Measurements from ENCODE around the gene NPC1.
A peak's percentile ranks its signal among the peaks of the same experiment; 100 is the strongest.
"Not testable (repeated sequence)": the region's sequence is repeated elsewhere in the genome, so short reads cannot be mapped to it uniquely, and the experiment has no call there.

NPC1 gene

DNA sequence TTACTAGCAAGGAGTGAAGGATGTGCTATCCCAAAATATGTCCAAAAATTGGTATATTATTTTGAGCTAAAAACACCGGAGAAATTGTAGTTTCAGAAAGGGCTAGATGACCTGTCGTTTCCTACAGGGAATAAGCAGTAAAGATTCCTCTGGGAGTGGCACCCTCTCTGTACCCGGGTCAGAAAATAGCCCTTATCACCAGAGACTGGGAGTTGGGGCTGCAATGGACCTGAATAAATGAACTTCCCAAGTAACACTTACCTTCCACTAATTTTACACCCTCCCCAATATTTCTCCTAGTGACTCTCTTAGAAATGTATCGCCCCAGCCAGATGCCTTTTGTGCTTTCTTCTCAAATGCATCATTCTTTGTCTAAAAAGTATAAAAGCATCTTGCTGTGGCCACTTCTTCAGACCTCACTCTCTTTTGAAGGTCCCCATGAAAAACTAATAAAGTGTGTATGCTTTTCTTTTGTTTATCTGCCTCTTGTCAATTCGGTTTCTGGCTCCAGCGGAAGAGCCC, 83.7 kb downstream of the NPC1 start:
- peaks cover 61% of the 10 kb centered on the region for H3K4me1 Mint-ChIP-seq
- H3K27ac Mint-ChIP-seq = peak overlapping the region; percentile 87
- H3K9me3 Mint-ChIP-seq = no peaks in the 10 kb centered on the region

DNA sequence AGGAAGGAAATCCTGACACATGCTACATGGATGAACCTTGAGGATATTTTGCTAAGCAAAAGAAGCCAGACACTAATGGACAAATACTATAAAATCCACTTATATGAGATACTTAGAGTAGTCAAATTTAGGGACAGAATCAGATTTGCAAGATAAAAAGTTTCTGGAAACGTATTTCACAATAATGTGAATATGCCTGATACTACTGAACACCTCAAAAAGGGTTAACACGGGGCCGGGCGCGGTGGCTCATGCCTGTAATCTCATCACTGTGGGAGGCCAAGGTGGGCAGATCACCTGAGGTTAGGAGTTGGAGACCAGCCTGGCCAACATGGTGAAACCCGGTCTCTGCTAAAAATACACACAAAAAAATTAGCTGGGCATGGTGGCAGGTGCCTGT, 84.7 kb downstream of the NPC1 start:
- CTCF ChIA-PET = interaction anchor here (1.0 to 1.4 kb wide), 3 partner anchors 15 to 86 kb away, joined by 3 read pairs; no protein-coding TSS in a partner anchor
- Mint-ChIP-seq H3K9me3 (no peaks in the 10 kb centered on the region), H3K27me3 (no peaks in the 10 kb centered on the region), H3K27ac (peak overlapping the region; percentile 11), H3K36me3 (peaks cover 13% of the 10 kb centered on the region), H3K4me3 (no peak overlapping the region), H3K4me1 (peaks cover 60% of the 10 kb centered on the region)
- no peak for DNase-seq

More for the DNA sequence above, 83.7 kb downstream of the NPC1 start:
- DNase-seq = no peak
- H3K4me3 Mint-ChIP-seq = peak overlapping the region; percentile 71
- H3K36me3 Mint-ChIP-seq = peaks cover 20% of the 10 kb centered on the region
- CTCF ChIA-PET = interaction anchor here (1.0 to 1.4 kb wide), 4 partner anchors 11 to 200 kb away, joined by 3 to 7 read pairs (median 4); no protein-coding TSS in a partner anchor
- H3K27me3 Mint-ChIP-seq = no peaks in the 10 kb centered on the region

DNA sequence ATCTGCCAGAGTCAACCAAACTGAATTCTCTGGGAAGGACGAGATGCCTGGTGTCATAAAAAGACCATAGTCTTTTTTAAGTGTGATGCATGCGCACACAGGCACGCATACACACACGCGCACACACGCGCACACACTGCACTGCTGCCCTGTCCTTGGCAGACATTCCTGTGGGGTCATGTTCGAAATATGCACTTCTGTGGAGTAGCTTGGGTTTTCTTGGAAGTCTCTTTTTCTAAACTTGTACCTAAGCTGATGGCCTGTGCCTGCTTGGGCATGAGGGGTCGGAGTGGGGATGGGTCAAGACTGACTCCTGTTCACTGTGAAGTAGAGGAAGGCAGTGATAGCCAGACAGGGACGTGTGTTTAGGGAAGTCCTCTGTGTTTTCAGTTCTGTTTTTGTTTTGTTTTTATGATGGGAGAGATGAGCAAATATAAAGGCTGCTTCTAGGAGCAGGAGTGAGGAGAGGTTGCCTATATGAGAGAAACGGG, 87.0 kb downstream of the NPC1 start:
- Mint-ChIP-seq H3K4me3 (no peak overlapping the region), H3K36me3 (peaks cover 5% of the 10 kb centered on the region), H3K27ac (no peak overlapping the region), H3K27me3 (peaks cover 4% of the 10 kb centered on the region), H3K9me3 (no peaks in the 10 kb centered on the region), H3K4me1 (peaks cover 52% of the 10 kb centered on the region)
- CTCF ChIA-PET = interaction anchor here (0.6 to 5.6 kb wide), 13 partner anchors 11 to 313 kb away, joined by 3 to 32 read pairs (median 5); no protein-coding TSS in a partner anchor
- no peak for DNase-seq

DNA sequence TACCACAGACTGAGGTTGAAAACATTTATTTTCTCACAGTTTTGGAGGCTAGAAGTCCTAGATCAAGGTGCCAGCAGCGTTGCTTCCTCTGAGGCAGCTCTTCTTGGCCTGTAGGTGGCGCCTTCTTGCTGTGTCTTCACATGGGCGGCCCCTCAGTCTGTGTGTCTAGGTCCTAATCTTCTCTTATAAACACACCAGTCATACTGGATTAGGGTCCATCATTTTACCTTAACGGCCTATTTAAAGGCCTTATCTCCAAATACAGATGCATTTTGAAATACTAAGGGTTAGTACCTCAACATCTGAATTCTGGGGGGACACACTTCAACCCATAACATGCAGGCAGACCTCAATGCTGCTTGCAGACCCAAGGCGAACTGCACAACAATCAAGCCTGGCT, 87.4 kb downstream of the NPC1 start:
- H3K27me3 Mint-ChIP-seq = peaks cover 4% of the 10 kb centered on the region
- H3K4me3 Mint-ChIP-seq = no peak overlapping the region
- H3K36me3 Mint-ChIP-seq = peaks cover 2% of the 10 kb centered on the region
- H3K27ac Mint-ChIP-seq = no peak overlapping the region
- CTCF ChIA-PET = interaction anchor here (0.6 to 5.6 kb wide), 24 partner anchors 10 to 661 kb away, joined by 3 to 32 read pairs (median 4); no protein-coding TSS in a partner anchor
- DNase-seq = peak; percentile 83
- peaks cover 49% of the 10 kb centered on the region for H3K4me1 Mint-ChIP-seq
- H3K9me3 Mint-ChIP-seq = no peaks in the 10 kb centered on the region

DNA sequence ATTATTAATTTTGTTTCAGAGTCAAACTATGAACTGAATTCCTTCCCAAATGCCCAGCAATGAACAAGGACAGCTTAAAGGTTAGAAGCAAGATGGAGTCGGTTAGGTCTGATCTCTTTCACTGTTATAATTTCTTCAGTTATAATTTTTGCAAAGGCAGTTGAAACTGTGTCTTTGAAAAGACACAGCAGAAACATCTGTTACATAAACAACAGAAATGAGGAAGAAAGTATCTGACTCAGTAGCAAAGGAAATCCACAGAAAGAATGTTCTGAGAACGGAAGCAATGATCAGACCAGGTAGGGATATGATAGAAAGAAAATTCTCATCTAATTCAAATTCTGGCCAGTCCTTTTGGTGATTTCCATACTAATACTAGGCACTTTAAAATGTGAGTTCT, 88.2 kb downstream of the NPC1 start:
- no peak for DNase-seq
- H3K4me3 Mint-ChIP-seq = no peak overlapping the region
- no peaks in the 10 kb centered on the region for H3K36me3 Mint-ChIP-seq
- CTCF ChIA-PET = interaction anchor here (0.6 to 5.6 kb wide), 23 partner anchors 10 to 662 kb away, joined by 3 to 32 read pairs (median 4); no protein-coding TSS in a partner anchor
- H3K9me3 Mint-ChIP-seq = no peaks in the 10 kb centered on the region
- peaks cover 49% of the 10 kb centered on the region for H3K4me1 Mint-ChIP-seq
- peaks cover 4% of the 10 kb centered on the region for H3K27me3 Mint-ChIP-seq
- peak overlapping the region; percentile 77 for H3K27ac Mint-ChIP-seq

DNA sequence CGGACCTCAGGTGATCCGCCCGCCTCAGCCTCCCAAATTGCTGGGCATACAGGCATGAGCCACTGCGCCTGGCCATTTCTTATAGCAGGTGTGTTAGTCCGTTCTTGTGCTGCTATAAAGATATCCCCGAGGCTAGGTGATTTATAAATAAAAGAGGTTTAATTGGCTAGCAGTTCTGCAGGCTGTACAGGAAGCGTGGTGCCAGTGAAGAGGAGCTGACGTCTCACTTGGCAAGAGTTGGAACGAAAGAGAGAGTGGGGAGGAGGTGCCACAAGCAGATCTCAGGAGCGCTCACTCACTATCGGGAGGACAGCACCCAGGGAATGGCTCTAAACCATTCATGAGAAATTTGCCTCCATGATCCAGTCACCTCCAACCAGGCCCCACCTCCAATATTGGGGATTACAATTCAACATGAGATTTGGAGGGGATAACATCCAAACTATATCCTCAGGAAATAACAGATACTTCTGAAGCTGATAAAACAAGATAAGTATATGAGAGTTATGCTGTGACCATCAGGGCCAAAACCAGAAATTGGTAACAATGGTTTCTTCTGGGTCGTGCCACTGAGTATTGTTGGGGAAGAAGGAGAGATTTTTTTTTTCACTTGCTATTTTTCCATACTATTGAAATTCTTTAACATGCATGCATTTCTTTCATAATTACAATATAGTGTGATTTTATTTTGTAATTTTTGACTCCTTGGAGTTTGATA, 90.4 kb downstream of the NPC1 start:
- CTCF ChIA-PET = interaction anchor here (0.8 to 5.6 kb wide), 5 partner anchors 7 to 208 kb away, joined by 3 to 32 read pairs (median 3); no protein-coding TSS in a partner anchor
- Mint-ChIP-seq H3K4me1 (peaks cover 34% of the 10 kb centered on the region), H3K36me3 (peaks cover 1% of the 10 kb centered on the region), H3K27ac (no peak overlapping the region), H3K4me3 (no peak overlapping the region), H3K9me3 (peaks cover 4% of the 10 kb centered on the region), H3K27me3 (peaks cover 4% of the 10 kb centered on the region)
- DNase-seq = no peak

DNA sequence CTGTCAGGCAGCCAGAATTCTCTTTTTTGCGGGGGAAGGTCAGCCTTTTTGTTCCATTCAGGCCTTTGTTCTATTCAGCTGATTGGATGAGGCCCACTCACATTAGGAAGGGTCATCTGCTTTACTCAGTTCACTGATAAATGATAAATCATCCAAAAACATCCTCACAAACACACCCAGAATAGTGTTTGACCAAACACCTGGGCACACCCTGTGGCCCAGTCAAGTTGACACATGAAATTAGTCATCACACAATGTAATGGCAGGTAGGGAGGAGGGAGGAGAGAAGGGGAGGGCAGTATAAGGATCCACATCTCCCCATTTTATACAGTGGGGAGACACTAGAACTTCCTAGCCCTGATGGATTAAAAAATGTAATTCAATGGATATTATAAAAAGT, 91.3 kb downstream of the NPC1 start:
- no peak overlapping the region for H3K4me3 Mint-ChIP-seq
- H3K27ac Mint-ChIP-seq = no peak overlapping the region
- H3K4me1 Mint-ChIP-seq = peaks cover 36% of the 10 kb centered on the region
- H3K9me3 Mint-ChIP-seq = peaks cover 4% of the 10 kb centered on the region
- H3K27me3 Mint-ChIP-seq = peaks cover 8% of the 10 kb centered on the region
- H3K36me3 Mint-ChIP-seq = peaks cover 5% of the 10 kb centered on the region
- no peak for DNase-seq
- CTCF ChIA-PET = interaction anchor here (1.0 kb wide), 1 partner anchor 21 kb away, joined by 3 read pairs; no protein-coding TSS in a partner anchor

DNA sequence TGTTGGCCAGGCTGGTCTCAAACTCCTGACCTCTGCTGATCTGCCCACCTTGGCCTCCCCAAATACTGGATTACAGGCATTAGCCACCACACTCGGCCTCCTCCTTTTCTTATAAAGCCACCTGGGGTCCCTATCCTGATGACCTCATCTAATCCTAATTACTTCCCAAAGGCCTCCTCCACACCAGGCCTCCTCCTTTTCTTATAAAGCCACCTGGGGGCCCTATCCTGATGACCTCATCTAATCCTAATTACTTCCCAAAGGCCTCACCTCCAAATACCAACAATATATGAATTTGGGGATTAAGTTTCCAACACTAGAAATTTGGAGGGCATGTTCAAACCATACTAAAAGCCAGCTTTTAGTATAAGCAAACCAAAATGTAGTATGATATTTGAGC, 92.7 kb downstream of the NPC1 start:
- CTCF ChIA-PET = interaction anchor here (0.6 to 1.0 kb wide), 3 partner anchors 22 to 368 kb away, joined by 3 read pairs; no protein-coding TSS in a partner anchor
- Mint-ChIP-seq H3K36me3 (peaks cover 5% of the 10 kb centered on the region), H3K27me3 (peaks cover 8% of the 10 kb centered on the region), H3K9me3 (peaks cover 4% of the 10 kb centered on the region), H3K27ac (no peak overlapping the region), H3K4me1 (peaks cover 30% of the 10 kb centered on the region), H3K4me3 (no peak overlapping the region)
- DNase-seq = no peak

DNA sequence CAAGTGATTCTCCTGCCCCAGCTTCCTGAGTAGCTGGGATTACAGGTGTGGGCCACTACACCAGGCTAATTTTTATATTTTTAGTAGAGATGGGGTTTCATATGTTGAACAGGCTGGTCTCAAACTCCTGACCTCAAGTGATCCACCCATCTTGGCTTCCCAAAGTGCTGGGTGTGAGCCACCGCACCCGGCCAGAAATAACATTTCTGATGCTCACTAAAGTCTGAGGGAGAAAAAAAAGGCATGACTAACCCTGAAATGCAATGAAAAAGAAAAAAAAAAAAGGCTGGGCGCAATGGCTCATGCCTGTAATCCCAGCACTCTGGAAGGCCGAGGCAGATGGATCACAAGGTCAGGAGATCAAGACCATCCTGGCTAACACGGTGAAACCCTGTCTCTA, 96.7 kb downstream of the NPC1 start:
- H3K4me1 Mint-ChIP-seq = peaks cover 29% of the 10 kb centered on the region
- H3K27ac Mint-ChIP-seq, H3K9me3 Mint-ChIP-seq, H3K4me3 Mint-ChIP-seq, H3K36me3 Mint-ChIP-seq, H3K27me3 Mint-ChIP-seq, DNase-seq: not testable (repeated sequence)
- CTCF ChIA-PET = interaction anchor here (2.9 kb wide), 1 partner anchor 8 kb away, joined by 32 read pairs; no protein-coding TSS in a partner anchor

DNA sequence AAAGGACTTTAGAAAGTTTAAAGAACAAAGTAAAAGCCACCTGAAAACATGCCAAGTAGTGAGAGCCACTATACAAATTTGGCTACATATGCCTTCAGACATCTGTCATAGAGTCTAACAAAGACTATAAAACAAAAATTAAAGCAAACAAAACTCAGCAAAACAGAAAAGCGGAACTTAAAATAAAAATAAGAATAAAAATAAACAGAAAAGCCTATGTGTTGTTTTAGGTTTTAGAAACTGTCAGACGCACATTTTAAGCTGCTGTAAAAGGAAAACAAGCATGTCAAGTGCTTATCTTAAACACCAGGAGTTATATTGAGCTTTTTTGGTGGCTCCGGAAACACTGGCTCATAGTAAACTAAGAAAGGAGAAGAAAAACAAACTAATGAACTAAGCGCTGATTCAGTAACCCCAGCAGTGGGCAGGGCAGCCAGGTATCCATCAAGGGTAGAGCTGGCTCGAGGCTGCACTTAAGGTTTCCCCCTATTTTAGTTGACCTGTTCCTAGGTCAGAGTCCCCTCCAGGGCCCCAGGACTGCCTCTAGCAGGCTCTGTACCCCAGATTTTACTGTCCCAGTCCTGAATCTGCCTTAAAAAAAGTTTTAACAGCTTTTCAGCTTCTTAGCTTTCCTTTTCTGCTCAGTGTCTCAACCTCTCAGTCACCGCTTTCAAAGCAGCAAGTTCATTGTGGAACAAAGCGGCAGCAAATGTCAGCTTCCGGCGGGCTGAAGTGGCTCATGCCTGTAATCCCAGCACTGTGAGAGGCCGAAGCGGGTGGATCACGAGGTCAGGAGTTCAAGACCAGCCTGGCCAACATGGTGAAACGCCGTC, 98.4 kb downstream of the NPC1 start:
- Mint-ChIP-seq H3K27ac (peak overlapping the region; percentile 90), H3K27me3 (peaks cover 4% of the 10 kb centered on the region), H3K36me3 (peaks cover 13% of the 10 kb centered on the region), H3K4me1 (peaks cover 33% of the 10 kb centered on the region), H3K4me3 (peak overlapping the region; percentile 58), H3K9me3 (peaks cover 4% of the 10 kb centered on the region)
- DNase-seq = peak; percentile 70
- CTCF ChIA-PET = interaction anchor here (0.6 to 2.9 kb wide), 7 partner anchors 10 to 1868 kb away, joined by 3 to 32 read pairs (median 4); no protein-coding TSS in a partner anchor

DNA sequence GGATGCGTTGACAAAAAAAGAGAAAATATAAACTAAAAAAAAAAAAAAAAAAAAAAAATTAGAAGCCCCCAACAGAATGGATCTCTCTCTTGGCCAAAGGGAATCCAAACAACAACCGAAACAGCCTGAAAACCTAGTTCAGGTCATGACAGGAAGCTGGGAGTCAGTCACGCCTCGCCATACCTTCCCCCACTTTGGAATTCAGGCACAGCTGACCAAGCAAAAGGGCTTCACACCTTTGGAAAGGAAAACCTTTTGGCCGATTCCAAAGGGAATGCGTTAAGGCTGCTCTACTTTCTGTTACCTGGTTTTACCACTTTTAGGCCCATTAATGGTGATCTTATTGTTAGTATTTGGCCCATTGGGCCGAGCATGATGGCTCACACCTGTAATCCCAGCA, 100.9 kb downstream of the NPC1 start:
- Mint-ChIP-seq H3K36me3 (peaks cover 23% of the 10 kb centered on the region), H3K4me1 (peaks cover 34% of the 10 kb centered on the region), H3K4me3 (no peak overlapping the region), H3K9me3 (no peaks in the 10 kb centered on the region), H3K27me3 (peaks cover 3% of the 10 kb centered on the region), H3K27ac (no peak overlapping the region)
- DNase-seq = no peak
- CTCF ChIA-PET = interaction anchor here (1.0 to 1.7 kb wide), 3 partner anchors 13 to 31 kb away, joined by 3 to 7 read pairs (median 3); no protein-coding TSS in a partner anchor

DNA sequence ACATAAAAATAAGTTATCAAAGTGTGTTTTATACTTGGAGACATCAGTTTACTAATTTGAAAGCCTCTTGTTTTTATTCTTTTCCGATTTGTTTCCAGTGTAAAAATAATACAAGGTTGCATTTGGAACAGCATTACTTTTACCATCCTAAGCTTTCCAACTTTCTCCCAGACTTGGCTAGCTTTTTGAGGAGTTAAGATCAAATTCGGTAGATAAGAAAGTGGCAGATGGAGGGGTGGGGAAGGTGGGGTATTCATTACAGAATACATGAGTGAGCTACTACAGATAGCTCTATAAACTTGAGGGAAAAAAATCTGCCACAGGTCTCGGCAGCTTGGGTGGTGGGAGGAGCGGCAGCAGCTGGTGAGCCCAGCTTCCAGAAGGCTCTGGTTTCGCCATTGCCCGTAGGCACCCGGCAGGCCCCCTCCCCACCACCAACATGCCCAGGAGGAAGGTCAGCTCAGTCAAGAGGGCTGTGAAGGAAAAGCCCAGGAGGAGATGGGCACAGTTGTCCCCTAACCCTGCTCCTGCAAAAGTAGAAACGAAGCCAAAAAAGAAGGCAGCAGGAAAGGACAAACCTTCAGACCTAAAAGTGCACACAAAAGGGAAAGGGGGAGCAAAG, 101.6 kb downstream of the NPC1 start:
- no peak overlapping the region for H3K27ac Mint-ChIP-seq
- no peaks in the 10 kb centered on the region for H3K27me3 Mint-ChIP-seq
- no peaks in the 10 kb centered on the region for H3K9me3 Mint-ChIP-seq
- H3K36me3 Mint-ChIP-seq = peaks cover 21% of the 10 kb centered on the region
- H3K4me3 Mint-ChIP-seq = no peak overlapping the region
- CTCF ChIA-PET = interaction anchor here (1.0 to 1.7 kb wide), 3 partner anchors 14 to 32 kb away, joined by 3 to 7 read pairs (median 3); no protein-coding TSS in a partner anchor
- DNase-seq = no peak
- H3K4me1 Mint-ChIP-seq = peaks cover 30% of the 10 kb centered on the region

Measured in activated naive CD4-positive, alpha-beta T cell treated with anti-CD3 and anti-CD28 coated beads, Interleukin-2, amount 10 ng/mL, durations not matched to agents 7 days and 5 days (primary cell).